Uterus (tissue), 4 donors: ENCODE measurements around the gene FBXW7. TPM values are rescaled to one million over a fixed set of nuclear protein-coding genes. Genes with fewer than 3 reads are reported as not detected.

Experiments used
- DNase-seq, 2 donors: peaks; one replicate each; pipeline ENCODE4 v3.0.0-alpha.2; 2019 to 2020
- H3K27ac ChIP-seq, 2 donors: fragments of 200-600 bp; sonication (generic); 1 replicate in 1 of 2; 2 replicates in 1 of 2; pipeline ENCODE4 v1.5.1; 2016 to 2018
- H3K27me3 ChIP-seq, 2 donors: fragments of 200-600 bp; sonication (generic); one replicate each; pipeline ENCODE4 v1.5.1; 2018 to 2019; ENCODE audit warnings: control low read depth in 1 of 2
- H3K36me3 ChIP-seq, 2 donors: fragments of 200-600 bp; sonication (generic); one replicate each; pipeline ENCODE4 v1.5.1; 2019; ENCODE audit warnings: control low read depth in 1 of 2
- H3K4me1 ChIP-seq, 2 donors: fragments of 200-600 bp; sonication (generic); one replicate each; pipeline ENCODE4 v1.5.1; 2018 to 2019; ENCODE audit warnings: control low read depth in 1 of 2
- H3K4me3 ChIP-seq, 2 donors: fragments of 200-600 bp; sonication (generic); 1 replicate in 1 of 2; 2 replicates in 1 of 2; pipeline ENCODE4 v1.5.1; 2018 to 2019; ENCODE audit warnings: mild to moderate bottlenecking in 1 of 2
- H3K9me3 ChIP-seq, 2 donors: fragments of 200-600 bp; sonication (generic); one replicate each; pipeline ENCODE4 v1.5.1; 2019; ENCODE audit warnings: control low read depth in 1 of 2
- POLR2A ChIP-seq, 2 donors: fragments of 450-650 bp; IDR thresholded peaks; one replicate each; pipeline ENCODE4 v1.6.1; 2016; ENCODE audit warnings: antibody characterized with exemption in 2 of 2, mild to moderate bottlenecking in 1 of 2, moderate library complexity in 1 of 2
- intact Hi-C: fragments of 100-400 bp; cut with DNase I; formaldehyde crosslinking; loops from one replicate; pipeline ENCODE4 v1.15.1; 2023; ENCODE audit warnings: low total_unique reads
- total RNA-seq, 4 donors: library from RNA; depleted of rRNA in 3 of 4; stranded (reverse); fragments of >200 nt in 3 of 4; gene quantifications; one replicate each; pipeline versions ENCODE4 v1.1.0 to v1.2.4, GENCODE V29; 2014 to 2023
- TF ChIP-seq, protein P1 (sequence below), 4 experiments: fragments of 200-600 bp in 2 of 4; fragments of 450-650 bp in 2 of 4; sonication (generic) in 2 of 4; IDR thresholded peaks; one replicate each; pipeline ENCODE4 v1.5.1; 2016 to 2019; ENCODE audit warnings: antibody characterized with exemption in 4 of 4, mild to moderate bottlenecking in 2 of 4, moderate library complexity in 1 of 4
- donor health status: DM: yes; HTN: yes; CAD: no.

Gene FBXW7
- total RNA-seq, 4 donors from 2014 or later, result 50.6 to 152 (median 90.8) TPM

DNA sequence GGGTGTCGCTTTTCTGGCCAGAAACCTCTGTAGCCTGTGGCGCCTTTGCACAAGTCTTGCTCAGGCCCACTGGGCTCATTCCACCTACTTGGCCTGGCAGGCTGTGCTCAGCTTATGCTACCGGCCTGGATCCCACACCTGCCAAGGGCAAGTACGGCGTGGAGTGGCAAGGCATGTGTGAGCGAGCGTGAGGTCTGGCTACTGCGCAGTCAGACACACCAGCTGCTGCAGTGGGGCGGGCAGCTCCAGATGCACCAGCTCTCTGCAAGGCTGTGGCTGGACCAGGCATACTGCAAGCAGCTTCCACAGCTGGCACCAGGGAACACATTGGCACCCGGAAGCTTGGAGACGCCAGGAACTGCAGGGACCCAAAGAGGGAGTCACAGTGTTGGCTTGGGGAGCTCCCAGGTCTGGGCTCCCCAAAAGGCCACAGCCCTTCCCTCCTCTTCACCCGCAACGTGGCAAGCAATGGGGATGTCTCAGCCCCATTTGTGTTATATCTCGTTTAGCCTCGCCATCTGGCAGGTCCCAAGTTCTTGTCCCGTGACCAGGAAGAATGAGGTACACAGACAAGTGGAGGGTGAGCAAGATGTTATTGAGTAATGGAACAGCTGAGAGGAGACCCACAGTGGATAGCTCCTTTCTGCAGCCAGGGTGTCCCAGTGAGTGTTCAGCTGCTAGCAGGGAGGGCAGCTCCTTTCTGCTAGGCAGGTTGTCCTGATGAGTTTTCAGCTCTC lies 3.8 kb upstream of the FBXW7 start:
- H3K4me1 ChIP-seq, result peaks cover 0 to 5% of the 10 kb centered on the region in 2 donors
- no peak overlapping the region for H3K4me3 ChIP-seq
- TF ChIP-seq POLR2A (IDR thresholded peaks at IDR 0.05), result no peak
- TF ChIP-seq, protein P1, sequence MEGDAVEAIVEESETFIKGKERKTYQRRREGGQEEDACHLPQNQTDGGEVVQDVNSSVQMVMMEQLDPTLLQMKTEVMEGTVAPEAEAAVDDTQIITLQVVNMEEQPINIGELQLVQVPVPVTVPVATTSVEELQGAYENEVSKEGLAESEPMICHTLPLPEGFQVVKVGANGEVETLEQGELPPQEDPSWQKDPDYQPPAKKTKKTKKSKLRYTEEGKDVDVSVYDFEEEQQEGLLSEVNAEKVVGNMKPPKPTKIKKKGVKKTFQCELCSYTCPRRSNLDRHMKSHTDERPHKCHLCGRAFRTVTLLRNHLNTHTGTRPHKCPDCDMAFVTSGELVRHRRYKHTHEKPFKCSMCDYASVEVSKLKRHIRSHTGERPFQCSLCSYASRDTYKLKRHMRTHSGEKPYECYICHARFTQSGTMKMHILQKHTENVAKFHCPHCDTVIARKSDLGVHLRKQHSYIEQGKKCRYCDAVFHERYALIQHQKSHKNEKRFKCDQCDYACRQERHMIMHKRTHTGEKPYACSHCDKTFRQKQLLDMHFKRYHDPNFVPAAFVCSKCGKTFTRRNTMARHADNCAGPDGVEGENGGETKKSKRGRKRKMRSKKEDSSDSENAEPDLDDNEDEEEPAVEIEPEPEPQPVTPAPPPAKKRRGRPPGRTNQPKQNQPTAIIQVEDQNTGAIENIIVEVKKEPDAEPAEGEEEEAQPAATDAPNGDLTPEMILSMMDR (IDR thresholded peaks at IDR 0.05), result no peak
- no peaks in the 10 kb centered on the region for H3K36me3 ChIP-seq
- intact Hi-C loops, result no loop called here
- no peak for DNase-seq
- no peaks in the 10 kb centered on the region for H3K27me3 ChIP-seq
- H3K9me3 ChIP-seq, result no peaks in the 10 kb centered on the region
- no peak overlapping the region for H3K27ac ChIP-seq

DNA sequence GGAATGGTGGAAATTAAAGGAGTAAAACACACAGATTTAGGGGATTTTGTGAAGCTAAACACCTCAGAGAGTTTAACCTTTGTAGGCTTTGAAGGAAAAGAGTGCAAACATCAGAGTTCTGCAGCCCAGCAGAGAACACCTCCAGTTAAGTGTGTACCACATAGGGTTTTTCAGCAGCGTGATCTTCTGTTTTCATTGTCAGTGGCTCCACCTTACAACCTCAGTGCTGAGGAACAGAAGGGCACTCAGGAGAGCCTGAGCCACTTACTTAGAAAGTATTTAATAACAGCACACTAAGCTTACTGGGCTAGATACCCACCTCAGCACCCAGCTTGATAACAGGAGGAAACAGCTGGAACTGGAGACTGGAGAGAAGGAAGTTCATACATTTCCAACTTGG lies 2.0 kb upstream of the FBXW7 start:
- intact Hi-C loops, result no loop called here
- no peaks in the 10 kb centered on the region for H3K36me3 ChIP-seq
- peaks cover 5 to 13% of the 10 kb centered on the region in 2 donors for H3K4me1 ChIP-seq
- no peak for TF ChIP-seq POLR2A (IDR thresholded peaks at IDR 0.05)
- TF ChIP-seq, protein P1 (IDR thresholded peaks at IDR 0.05), result no peak
- H3K4me3 ChIP-seq, result no peak overlapping the region
- no peaks in the 10 kb centered on the region for H3K27me3 ChIP-seq
- H3K9me3 ChIP-seq, result no peaks in the 10 kb centered on the region
- H3K27ac ChIP-seq, result no peak overlapping the region
- DNase-seq, result no peak

DNA sequence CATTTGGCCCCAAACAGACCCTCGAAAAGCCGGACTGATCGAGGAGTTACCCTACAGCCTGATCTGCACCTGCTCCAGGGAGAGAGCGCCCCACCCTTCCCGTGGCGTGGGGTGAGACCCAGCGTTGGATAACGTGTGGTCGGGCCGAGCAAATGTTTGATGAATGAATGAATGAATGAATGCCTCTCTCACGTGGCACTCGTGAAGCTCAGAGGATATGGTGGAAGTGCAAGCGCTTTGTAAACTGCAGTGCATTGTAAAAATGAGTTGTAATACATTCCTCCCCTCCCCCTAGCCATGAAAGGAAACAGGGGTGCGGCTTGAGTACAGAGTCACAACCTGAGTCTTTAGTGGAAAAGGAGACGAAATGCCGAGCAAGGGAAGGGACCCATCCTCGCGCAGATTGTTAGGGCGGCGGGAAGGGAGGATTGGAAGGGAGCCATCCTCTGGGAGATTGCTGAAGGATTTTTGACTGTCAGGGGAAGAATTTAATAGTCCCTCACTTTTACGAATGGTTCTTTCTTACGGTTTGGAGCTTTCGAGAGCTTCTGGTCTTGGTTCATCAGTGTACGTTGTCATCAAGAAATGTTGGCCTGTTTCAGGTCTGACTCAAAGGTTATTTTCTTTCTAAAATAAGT lies 772 bp upstream of the FBXW7 start:
- H3K9me3 ChIP-seq, result no peaks in the 10 kb centered on the region
- no peaks in the 10 kb centered on the region for H3K36me3 ChIP-seq
- intact Hi-C loops, result no loop called here
- no peaks in the 10 kb centered on the region for H3K27me3 ChIP-seq
- TF ChIP-seq POLR2A (IDR thresholded peaks at IDR 0.05), result no peak
- TF ChIP-seq, protein P1 (IDR thresholded peaks at IDR 0.05), result no peak
- peak in 1 of 2 donors; percentile 27 for DNase-seq
- H3K4me1 ChIP-seq, result peaks cover 5 to 13% of the 10 kb centered on the region in 2 donors
- peak overlapping the region; percentile 83 to 94 for H3K27ac ChIP-seq
- peak overlapping the region; percentile 87 to 98 for H3K4me3 ChIP-seq

DNA sequence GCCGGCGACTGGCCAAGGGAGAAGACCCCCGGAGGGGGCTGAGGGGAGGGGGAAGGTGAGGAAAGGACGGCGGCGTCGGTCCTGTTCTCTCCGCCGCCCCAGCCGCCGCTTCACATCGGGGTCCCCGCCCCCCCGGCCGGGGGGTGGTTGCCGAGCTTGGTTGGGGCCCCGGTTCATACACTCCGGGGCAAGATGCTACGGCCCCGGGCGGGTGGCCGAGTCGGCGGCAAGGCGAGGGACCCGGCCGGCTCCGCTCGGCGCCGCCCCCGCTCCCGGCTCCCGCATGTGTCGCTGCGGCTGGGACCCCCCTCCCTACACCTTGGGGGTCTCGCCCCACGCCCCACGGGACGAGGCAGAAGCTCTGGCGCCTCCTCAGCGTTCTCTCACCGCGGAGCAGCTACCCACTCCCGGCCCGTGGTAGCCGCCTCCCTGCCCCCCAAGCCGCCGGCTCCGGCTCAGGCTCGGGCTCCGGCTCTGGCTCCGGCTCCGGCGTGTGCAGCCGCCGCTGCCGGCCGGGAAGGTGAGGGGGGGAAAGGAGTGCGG lies 461 bp downstream of the FBXW7 start:
- TF ChIP-seq POLR2A (IDR thresholded peaks at IDR 0.05), result no peak
- TF ChIP-seq, protein P1 (IDR thresholded peaks at IDR 0.05), result no peak
- Histone ChIP-seq H3K36me3 (no peaks in the 10 kb centered on the region), H3K4me3 (peak overlapping the region; percentile 87 to 98), H3K4me1 (peaks cover 12 to 13% of the 10 kb centered on the region in 2 donors), H3K27me3 (no peaks in the 10 kb centered on the region), H3K27ac (peak overlapping the region; percentile 83 to 94), H3K9me3 (no peaks in the 10 kb centered on the region)
- intact Hi-C loops, result no loop called here
- DNase-seq, result peak in 1 of 2 donors; percentile 29
